Body of pancreas (tissue), 4 donors: ENCODE data around the gene HIF3A. TPM values are rescaled to one million over a fixed set of nuclear protein-coding genes. Genes with fewer than 3 reads are reported as not detected.
A peak's percentile ranks its signal among the peaks of the same experiment; 100 is the strongest.

ENCODE experiments used
- ATAC-seq: fragments of 150-250 bp; one replicate; pipeline ENCODE4 v1.9.1; 2016
- DNase-seq, 4 donors: peaks; one replicate each; pipeline ENCODE4 v3.0.0-alpha.2; 2019
- H3K27ac ChIP-seq, 4 donors: fragments of 200-600 bp; sonication (generic); 1 replicate in 3 of 4; 2 replicates in 1 of 4; pipeline versions ENCODE4 v1.5.1 to v1.6.1; 2016 to 2019; ENCODE audit warnings: mild to moderate bottlenecking in 1 of 4, mixed read lengths in 1 of 4, moderate library complexity in 1 of 4
- H3K27me3 ChIP-seq, 2 donors: fragments of 200-600 bp; sonication (generic); one replicate each; pipeline ENCODE4 v1.6.0; 2016; ENCODE audit warnings: mild to moderate bottlenecking in 1 of 2
- H3K36me3 ChIP-seq, 2 donors: fragments of 200-600 bp; sonication (generic); replicated peaks in 1 of 2; 2 replicates each; pipeline ENCODE4 v1.5.1; 2016; ENCODE audit warnings: low read depth in 2 of 2; ENCODE audit not compliant: insufficient read depth in 1 of 2
- H3K4me1 ChIP-seq: fragments of 200-600 bp; sonication (generic); one replicate; pipeline ENCODE4 v1.6.0; 2016
- H3K4me3 ChIP-seq, 2 donors: fragments of 200-600 bp; sonication (generic); 1 replicate in 1 of 2; 2 replicates in 1 of 2; pipeline ENCODE4 v1.5.1; 2016 to 2019
- H3K9me3 ChIP-seq, 3 donors: fragments of 200-600 bp; sonication (generic); 1 replicate in 2 of 3; 2 replicates in 1 of 3; pipeline ENCODE4 v1.5.1; 2016
- POLR2A ChIP-seq, 3 donors: fragments of 450-650 bp; IDR thresholded peaks; one replicate each; pipeline ENCODE4 v1.6.1; 2016; ENCODE audit warnings: antibody characterized with exemption in 3 of 3, mild to moderate bottlenecking in 2 of 3
- WGBS, 2 donors: methylation state at CpG; one replicate each; pipeline ENCODE4 v1.1.5; 2017; 5-methylcytosine and 5-hydroxymethylcytosine counted together
- intact Hi-C: fragments of 100-400 bp; cut with DNase I; formaldehyde crosslinking; loops from one replicate; pipeline ENCODE4 v1.15.1; 2023
- total RNA-seq, 2 donors: library from RNA; depleted of rRNA; stranded (reverse); fragments of >200 nt; gene quantifications; one replicate each; pipeline ENCODE4 v1.1.0, GENCODE V29; 2016
- TF ChIP-seq, protein P1 (sequence below), 7 experiments: fragments of 450-650 bp in 4 of 7; fragments of 200-600 bp in 3 of 7; sonication (generic) in 3 of 7; IDR thresholded peaks; one replicate each; pipeline ENCODE4 v1.5.1; 2016 to 2019; ENCODE audit warnings: antibody characterized with exemption in 7 of 7

Gene HIF3A
- total RNA-seq, 2 donors from 2014 or later = 24.4 to 63.3 TPM

GRCh38 chr19:46344363-46344762 is 47.5 kb downstream of the HIF3A start:
- intact Hi-C loops = loop anchor here (10.0 kb wide), 1 partner anchor 60 kb away; no protein-coding TSS in a partner anchor
- 53 to 87% methylated on average over 1 of the region's 1 CpG for WGBS, 2 donors
- Histone ChIP-seq H3K27ac (no peak overlapping the region), H3K9me3 (no peaks in the 10 kb centered on the region), H3K27me3 (no peaks in the 10 kb centered on the region), H3K36me3 (no peaks in the 10 kb centered on the region), H3K4me3 (no peak overlapping the region), H3K4me1 (peaks cover 26% of the 10 kb centered on the region)
- TF ChIP-seq POLR2A (IDR thresholded peaks at IDR 0.05) = no peak
- TF ChIP-seq, protein P1, sequence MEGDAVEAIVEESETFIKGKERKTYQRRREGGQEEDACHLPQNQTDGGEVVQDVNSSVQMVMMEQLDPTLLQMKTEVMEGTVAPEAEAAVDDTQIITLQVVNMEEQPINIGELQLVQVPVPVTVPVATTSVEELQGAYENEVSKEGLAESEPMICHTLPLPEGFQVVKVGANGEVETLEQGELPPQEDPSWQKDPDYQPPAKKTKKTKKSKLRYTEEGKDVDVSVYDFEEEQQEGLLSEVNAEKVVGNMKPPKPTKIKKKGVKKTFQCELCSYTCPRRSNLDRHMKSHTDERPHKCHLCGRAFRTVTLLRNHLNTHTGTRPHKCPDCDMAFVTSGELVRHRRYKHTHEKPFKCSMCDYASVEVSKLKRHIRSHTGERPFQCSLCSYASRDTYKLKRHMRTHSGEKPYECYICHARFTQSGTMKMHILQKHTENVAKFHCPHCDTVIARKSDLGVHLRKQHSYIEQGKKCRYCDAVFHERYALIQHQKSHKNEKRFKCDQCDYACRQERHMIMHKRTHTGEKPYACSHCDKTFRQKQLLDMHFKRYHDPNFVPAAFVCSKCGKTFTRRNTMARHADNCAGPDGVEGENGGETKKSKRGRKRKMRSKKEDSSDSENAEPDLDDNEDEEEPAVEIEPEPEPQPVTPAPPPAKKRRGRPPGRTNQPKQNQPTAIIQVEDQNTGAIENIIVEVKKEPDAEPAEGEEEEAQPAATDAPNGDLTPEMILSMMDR (IDR thresholded peaks at IDR 0.05) = no peak
- ATAC-seq = no peak
- DNase-seq = no peak

GRCh38 chr19:46345157-46345556 is 48.3 kb downstream of the HIF3A start:
- H3K27me3 ChIP-seq = no peaks in the 10 kb centered on the region
- 80 to 82% methylated on average over 5 of the region's 5 CpGs for WGBS, 2 donors
- no peak overlapping the region for H3K4me3 ChIP-seq
- intact Hi-C loops = loop anchor here (10.0 kb wide), 1 partner anchor 60 kb away; no protein-coding TSS in a partner anchor
- H3K9me3 ChIP-seq = no peaks in the 10 kb centered on the region
- H3K27ac ChIP-seq = no peak overlapping the region
- DNase-seq = no peak
- ATAC-seq = no peak
- peaks cover 34% of the 10 kb centered on the region for H3K4me1 ChIP-seq
- no peaks in the 10 kb centered on the region for H3K36me3 ChIP-seq
- no peak for TF ChIP-seq POLR2A (IDR thresholded peaks at IDR 0.05)
- TF ChIP-seq, protein P1 (IDR thresholded peaks at IDR 0.05) = no peak

GRCh38 chr19:46346821-46347571 is 50.2 kb downstream of the HIF3A start, which contains the start of gene PPP5C:
Gene PPP5C, plus strand, starts transcription at chr19:46347087. Its CDS starts 10 bp downstream, at chr19:46347097.
- WGBS, 2 donors = 0 to 1% methylated on average over 9 to 62 of the region's 62 CpGs
- H3K27me3 ChIP-seq = no peaks in the 10 kb centered on the region
- no peaks in the 10 kb centered on the region for H3K9me3 ChIP-seq
- ATAC-seq = peak; percentile 93
- peaks cover 52% of the 10 kb centered on the region for H3K4me1 ChIP-seq
- intact Hi-C loops = loop anchor here (10.0 kb wide), 1 partner anchor 62 kb away; no protein-coding TSS in a partner anchor
- no peaks in the 10 kb centered on the region for H3K36me3 ChIP-seq
- H3K4me3 ChIP-seq = peak within 1 kb of the TSS; percentile 93 to 96
- TF ChIP-seq POLR2A (IDR thresholded peaks at IDR 0.05) = peak; percentile 61 to 84 (median 83)
- TF ChIP-seq, protein P1 (IDR thresholded peaks at IDR 0.05) = peak; percentile 22 to 93 (median 63)
- DNase-seq = peak; percentile 92 to 96 (median 96)
- H3K27ac ChIP-seq = peak within 1 kb of the TSS; percentile 82 to 90 (median 86)

- no peaks in the 10 kb centered on the region for H3K9me3 ChIP-seq
- H3K4me1 ChIP-seq = peaks cover 57% of the 10 kb centered on the region
- H3K36me3 ChIP-seq = no peaks in the 10 kb centered on the region
- 2 to 5% methylated on average over 3 of the region's 3 CpGs for WGBS, 2 donors
- DNase-seq (no peak), ATAC-seq (no peak)
- no peak for TF ChIP-seq POLR2A (IDR thresholded peaks at IDR 0.05)
- TF ChIP-seq, protein P1 (IDR thresholded peaks at IDR 0.05) = no peak
- H3K27ac ChIP-seq = peak overlapping the region; percentile 82 to 90 (median 86)
- intact Hi-C loops = loop anchor here (10.0 kb wide), 1 partner anchor 63 kb away; no protein-coding TSS in a partner anchor
- H3K27me3 ChIP-seq = no peaks in the 10 kb centered on the region
- H3K4me3 ChIP-seq = peak overlapping the region; percentile 93 to 96
Observed at GRCh38 chr19:46347572-46347883, 50.7 kb downstream of the HIF3A start.
